Activated CD4-positive, alpha-beta T cell treated with anti-CD3 and anti-CD28 coated beads, Interleukin-2, amount 50 U/mL, for 48 hours (primary cell): ENCODE data around the gene WDFY2.
"Not testable (repeated sequence)": the region's sequence is repeated elsewhere in the genome, so short reads cannot be mapped to it uniquely, and the experiment has no call there.

Experiments used
- DNase-seq, 2 experiments: peaks; one replicate each; pipeline ENCODE4 v3.0.0-alpha.2; 2020

The WDFY2 gene

GRCh38 chr13:51583875-51584730, at the start of gene WDFY2:
Gene WDFY2, plus strand, starts transcription at chr13:51584462. Its CDS starts 226 bp downstream, at chr13:51584688.
- DNase-seq = peak; percentile 99

GRCh38 chr13:51538591-51539179, 45.6 kb upstream of the WDFY2 start:
- no peak for DNase-seq

GRCh38 chr13:51539887-51540286, 44.4 kb upstream of the WDFY2 start:
- no peak for DNase-seq

GRCh38 chr13:51541037-51541436, 43.2 kb upstream of the WDFY2 start:
- no peak for DNase-seq

GRCh38 chr13:51541809-51542258, 42.4 kb upstream of the WDFY2 start:
- no peak for DNase-seq

GRCh38 chr13:51542346-51543242, 41.7 kb upstream of the WDFY2 start:
- no peak for DNase-seq

GRCh38 chr13:51545446-51545845, 38.8 kb upstream of the WDFY2 start:
- DNase-seq = not testable (repeated sequence)

- no peak for DNase-seq
These were observed 36.7 kb upstream of the WDFY2 start for GRCh38 chr13:51547425-51548176.

GRCh38 chr13:51549050-51549449, 35.2 kb upstream of the WDFY2 start:
- no peak for DNase-seq

GRCh38 chr13:51549593-51549992, 34.7 kb upstream of the WDFY2 start:
- DNase-seq = no peak

GRCh38 chr13:51550151-51550550, 34.1 kb upstream of the WDFY2 start:
- no peak for DNase-seq

- DNase-seq = no peak
These were observed 32.8 kb upstream of the WDFY2 start for GRCh38 chr13:51551416-51551815.

GRCh38 chr13:51552027-51552426, 32.2 kb upstream of the WDFY2 start:
- DNase-seq = no peak

GRCh38 chr13:51553531-51553930, 30.7 kb upstream of the WDFY2 start:
- DNase-seq = no peak

GRCh38 chr13:51556740-51557139, 27.5 kb upstream of the WDFY2 start:
- DNase-seq = no peak

- no peak for DNase-seq
These were observed 26.8 kb upstream of the WDFY2 start for GRCh38 chr13:51557438-51557837.

- no peak for DNase-seq
These were observed 26.2 kb upstream of the WDFY2 start for GRCh38 chr13:51557875-51558612.

GRCh38 chr13:51559946-51560735, 24.1 kb upstream of the WDFY2 start:
- no peak for DNase-seq

- DNase-seq = peak in 1 of 2 experiments; percentile 28
These were observed 22.1 kb upstream of the WDFY2 start for GRCh38 chr13:51562011-51562671.

GRCh38 chr13:51564252-51564651, 20.0 kb upstream of the WDFY2 start:
- DNase-seq = no peak
